GM10248 (cell line): Measurements from ENCODE around the gene RAP1GAP2.
"Not testable (repeated sequence)": the region's sequence is repeated elsewhere in the genome, so short reads cannot be mapped to it uniquely, and the experiment has no call there.

Experiments used
- CTCF ChIA-PET: fragments of 300-600 bp; sonication (Branson Sonifier 250); formaldehyde crosslinking; extraction: SDS; loops from one replicate; lab custom pipeline; 2021; ENCODE audit warnings: antibody characterized with exemption; lab: Yijun Ruan, JAX
- POLR2A ChIA-PET: fragments of 350-650 bp; sonication (Branson Sonifier 250); formaldehyde crosslinking; extraction: SDS; loops from one replicate; lab custom pipeline; 2020; ENCODE audit warnings: antibody characterized with exemption; lab: Yijun Ruan, JAX
- DNase-seq: peaks from one replicate; pipeline ENCODE4 v3.0.0; 2012; ENCODE audit errors: extremely low spot score
- TF ChIP-seq, protein P1 (sequence below): IDR thresholded peaks from 2 replicates; pipeline ENCODE4 v1.5.1; 2012; ENCODE audit warnings: mild to moderate bottlenecking, low read depth; ENCODE audit errors: extremely low read depth, missing control alignments, control extremely low read depth

The RAP1GAP2 gene

DNA sequence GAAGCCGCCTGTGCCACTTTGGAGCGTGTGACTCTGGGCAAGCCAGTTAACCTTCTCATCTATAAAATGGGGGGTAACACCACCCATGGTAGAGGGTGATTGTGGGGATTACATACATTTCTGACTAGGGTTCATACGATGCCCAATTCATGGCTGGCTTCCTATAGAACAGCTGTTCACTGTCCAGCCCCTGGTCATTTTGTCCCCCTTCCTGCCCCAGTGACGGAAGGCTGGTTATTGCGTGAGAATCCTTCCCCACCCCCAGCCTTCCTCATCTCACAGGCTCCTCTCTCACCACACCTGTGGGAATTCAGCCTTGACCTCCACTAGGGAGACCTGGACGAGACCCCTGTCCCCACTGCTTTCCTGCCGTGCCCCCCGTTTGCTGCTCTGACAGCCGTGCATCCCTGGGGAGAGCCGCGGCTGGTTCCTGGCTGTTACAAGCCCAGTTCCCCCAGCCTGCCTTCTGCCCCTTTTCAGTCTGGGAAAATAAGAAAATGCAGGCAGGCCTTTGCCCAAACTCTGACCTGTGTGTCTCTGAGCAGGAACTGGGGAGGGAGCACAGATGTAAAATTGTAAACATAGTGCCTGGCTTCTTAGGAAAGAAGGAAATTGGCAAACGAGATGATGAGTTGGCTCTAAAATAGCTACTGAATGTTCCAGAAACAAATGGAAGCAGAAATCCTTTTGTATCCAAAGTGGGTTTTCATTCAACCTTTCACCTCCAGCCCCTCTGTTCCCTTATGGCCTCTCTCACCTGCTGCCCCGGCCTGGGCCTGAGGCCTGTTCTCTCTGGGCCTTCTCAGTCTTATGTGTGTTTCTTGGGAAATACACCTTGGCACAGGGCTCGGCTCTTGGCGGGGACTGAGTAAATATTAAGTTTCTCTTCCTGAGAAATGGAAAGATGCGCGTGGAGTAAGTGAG lies 199.9 kb downstream of the RAP1GAP2 start:
- ChIA-PET POLR2A (no interaction called here), CTCF (no interaction called here)
- TF ChIP-seq, protein P1, sequence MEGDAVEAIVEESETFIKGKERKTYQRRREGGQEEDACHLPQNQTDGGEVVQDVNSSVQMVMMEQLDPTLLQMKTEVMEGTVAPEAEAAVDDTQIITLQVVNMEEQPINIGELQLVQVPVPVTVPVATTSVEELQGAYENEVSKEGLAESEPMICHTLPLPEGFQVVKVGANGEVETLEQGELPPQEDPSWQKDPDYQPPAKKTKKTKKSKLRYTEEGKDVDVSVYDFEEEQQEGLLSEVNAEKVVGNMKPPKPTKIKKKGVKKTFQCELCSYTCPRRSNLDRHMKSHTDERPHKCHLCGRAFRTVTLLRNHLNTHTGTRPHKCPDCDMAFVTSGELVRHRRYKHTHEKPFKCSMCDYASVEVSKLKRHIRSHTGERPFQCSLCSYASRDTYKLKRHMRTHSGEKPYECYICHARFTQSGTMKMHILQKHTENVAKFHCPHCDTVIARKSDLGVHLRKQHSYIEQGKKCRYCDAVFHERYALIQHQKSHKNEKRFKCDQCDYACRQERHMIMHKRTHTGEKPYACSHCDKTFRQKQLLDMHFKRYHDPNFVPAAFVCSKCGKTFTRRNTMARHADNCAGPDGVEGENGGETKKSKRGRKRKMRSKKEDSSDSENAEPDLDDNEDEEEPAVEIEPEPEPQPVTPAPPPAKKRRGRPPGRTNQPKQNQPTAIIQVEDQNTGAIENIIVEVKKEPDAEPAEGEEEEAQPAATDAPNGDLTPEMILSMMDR: no peak
- DNase-seq: no peak

DNA sequence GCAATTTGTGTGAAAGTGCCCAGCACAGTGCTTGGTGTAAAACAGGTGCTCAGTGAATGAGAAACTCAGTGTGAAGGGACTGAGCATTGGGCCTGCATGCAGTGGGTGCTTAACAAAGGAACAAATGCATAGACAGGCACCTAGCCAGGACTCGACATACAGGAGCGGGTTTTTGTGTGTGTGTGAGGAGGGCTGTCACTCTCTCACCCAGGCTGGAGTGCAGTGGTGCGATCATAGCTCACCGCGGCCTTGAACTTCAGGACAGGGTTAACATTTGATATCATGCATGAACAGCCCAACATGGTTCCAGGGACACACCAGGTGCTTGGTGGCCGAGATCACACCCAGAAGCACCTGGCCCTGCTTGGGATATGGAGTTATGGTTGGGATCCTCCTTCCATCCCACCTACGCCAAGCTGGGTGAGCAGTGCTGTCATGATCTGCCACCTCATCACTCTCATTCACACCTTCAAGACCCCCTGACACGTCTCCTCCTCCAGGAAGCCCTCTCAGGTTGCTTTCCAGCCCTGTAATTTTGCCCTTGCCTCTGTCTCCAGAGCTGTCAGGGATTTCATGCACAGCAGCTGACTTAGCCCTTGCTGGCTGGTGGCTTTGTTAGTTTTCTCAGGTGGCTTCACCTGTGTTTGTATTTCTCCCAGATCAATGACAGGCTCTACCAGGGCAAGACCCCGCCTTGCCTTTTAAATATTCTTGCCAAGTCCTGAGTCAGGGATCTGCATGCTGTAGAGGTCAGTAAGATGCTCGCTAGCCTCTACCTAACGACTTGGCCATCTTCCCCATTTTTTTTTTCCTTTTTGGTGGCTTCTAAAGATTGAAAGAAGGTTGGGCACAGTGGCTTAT lies 200.8 kb downstream of the RAP1GAP2 start:
- DNase-seq: no peak
- TF ChIP-seq, protein P1: no peak
- CTCF ChIA-PET: no interaction called here
- POLR2A ChIA-PET: no interaction called here

DNA sequence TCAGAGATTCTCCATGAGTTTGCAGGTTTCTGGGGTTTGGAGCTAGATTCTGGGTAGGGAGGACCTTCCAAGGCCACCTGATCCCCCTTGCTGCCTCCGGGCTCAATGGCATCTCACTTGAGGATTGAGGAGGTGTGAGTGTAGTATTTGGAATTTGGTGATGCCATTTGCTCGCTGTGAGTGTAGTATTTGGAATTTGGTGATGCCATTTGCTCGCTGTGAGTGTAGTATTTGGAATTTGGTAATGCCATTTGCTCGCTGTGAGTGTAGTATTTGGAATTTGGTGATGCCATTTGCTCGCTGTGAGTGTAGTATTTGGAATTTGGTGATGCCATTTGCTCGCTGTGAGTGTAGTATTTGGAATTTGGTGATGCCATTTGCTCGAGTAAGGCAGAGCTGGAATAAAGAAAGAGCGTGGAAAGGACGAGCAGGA lies 202.2 kb downstream of the RAP1GAP2 start:
- DNase-seq, POLR2A ChIA-PET, CTCF ChIA-PET: not testable (repeated sequence)

DNA sequence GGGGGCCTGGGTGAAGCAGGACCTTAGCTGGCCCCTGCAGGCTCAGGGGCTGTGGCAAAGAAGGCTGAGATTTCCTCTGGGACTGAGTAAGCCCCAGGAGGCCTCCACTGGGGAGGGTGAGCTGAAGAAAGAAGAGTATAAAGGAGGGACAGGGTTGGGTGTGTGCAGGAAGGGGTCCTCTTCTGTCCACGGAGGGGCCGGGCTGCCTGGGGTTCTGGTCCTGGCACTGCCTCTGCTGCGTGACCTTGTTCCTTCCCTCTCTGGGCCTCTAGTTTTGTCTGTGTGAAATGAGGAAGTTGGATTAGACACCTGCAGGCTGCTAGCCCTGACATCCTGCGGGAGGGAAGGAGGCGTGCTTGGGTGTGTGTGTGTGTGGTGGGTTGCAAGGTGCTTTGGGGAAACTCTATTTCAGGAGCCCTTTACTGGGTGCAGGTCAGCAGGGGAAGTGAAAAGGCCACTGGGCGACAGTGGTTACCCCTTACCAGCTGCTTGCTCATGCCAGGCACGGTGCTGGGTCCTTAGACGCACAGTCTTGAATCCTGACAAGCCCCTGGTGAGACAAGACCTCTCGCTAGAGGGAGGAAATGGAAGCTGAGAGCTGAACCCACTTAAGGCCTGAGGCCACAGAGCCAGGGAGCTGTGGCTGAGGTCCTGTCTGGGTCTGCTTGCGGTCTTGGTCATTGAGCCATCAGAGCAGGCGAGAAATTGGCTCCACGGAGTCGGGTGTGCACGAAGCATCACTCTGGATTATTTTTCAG lies 206.5 kb downstream of the RAP1GAP2 start:
- ChIA-PET CTCF (interaction anchor here (1.3 to 1.6 kb wide), 2 partner anchors 20 to 155 kb away, joined by 3 read pairs; no protein-coding TSS in a partner anchor), POLR2A (no interaction called here)
- TF ChIP-seq, protein P1: no peak
- DNase-seq: peak; percentile 74

DNA sequence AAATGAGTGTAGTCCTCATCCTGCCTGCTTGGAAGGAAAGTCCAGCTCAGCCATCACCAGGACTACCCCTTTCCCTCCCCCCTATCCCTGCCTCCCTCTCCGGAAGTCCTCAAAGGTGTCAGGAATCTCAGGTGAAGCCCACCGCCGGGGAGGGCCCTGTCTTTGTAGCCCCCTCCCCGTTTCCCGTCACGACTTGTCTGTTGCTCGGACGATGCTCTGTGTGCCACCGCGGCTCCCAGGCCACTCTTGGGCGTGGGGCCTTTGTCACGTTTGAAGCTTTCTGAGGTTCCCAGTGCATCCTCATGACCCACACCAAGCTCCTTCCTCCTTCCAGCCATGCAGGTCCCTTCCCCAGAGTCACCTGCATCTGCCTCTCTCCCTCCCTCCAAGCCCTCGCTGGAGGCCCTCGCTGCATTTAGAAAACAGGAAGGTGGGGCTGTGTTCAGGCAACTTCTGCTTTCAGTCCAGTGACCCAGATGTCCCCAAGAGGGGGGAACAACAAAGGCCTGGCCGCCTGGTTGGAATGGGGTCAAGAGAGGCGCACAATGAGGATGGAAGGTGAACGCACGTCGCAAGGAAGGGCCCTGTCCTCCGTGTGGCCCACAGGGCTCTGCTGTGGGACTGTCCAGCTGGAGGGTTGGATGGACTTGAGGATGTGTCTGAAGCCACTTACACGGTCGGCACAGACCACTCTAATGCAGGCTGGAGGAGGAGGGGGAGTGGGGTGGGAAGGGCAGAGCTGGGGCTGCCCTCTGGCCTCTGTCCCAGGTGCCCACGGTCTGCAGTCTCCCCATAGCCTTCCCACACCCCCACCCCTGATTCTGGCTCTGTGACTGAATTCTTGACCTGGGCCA lies 207.3 kb downstream of the RAP1GAP2 start:
- CTCF ChIA-PET: interaction anchor here (0.7 to 1.6 kb wide), 3 partner anchors 9 to 156 kb away, joined by 3 to 4 read pairs (median 3); no protein-coding TSS in a partner anchor
- peak; percentile 69 for DNase-seq
- POLR2A ChIA-PET: no interaction called here
- TF ChIP-seq, protein P1: no peak

DNA sequence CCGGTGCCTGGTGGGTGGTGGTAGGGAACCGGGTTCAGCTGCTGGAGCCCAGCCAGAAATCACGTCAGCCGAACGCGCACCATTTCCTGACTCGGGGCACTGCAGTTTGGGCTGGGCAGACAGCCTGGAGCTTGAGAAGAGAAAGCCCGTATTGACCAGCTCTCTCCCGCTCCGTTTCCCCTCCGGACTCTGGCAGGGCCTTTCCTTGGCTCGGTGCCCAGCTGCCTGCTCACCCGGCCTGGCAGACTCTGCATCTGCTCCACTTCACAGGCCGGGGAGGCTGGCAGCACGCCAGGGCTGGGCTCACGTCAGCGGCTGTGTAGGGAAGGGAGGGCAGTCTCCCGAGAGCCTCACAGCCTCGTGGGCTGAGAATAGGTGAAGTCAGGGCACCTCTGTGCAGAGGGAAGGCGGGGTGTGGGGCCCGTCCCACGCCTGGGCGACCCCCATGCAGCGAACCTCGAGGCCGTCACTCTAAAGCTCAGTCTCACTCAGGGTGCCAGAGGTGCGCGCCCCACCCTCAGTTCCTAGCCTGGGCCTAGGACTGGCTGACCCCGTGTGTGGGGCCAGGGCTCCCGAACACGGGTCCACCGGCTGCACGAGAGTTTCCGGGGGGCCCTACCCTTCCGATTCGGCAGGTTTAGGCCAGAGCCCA lies 208.0 kb downstream of the RAP1GAP2 start:
- POLR2A ChIA-PET: no interaction called here

More for the DNA sequence above, 208.0 kb downstream of the RAP1GAP2 start:
- CTCF ChIA-PET: interaction anchor here (0.7 kb wide), 1 partner anchor 8 kb away, joined by 4 read pairs; no protein-coding TSS in a partner anchor
- TF ChIP-seq, protein P1: no peak
- DNase-seq: peak; percentile 45
